CD14-positive monocyte (primary cell): Measurements from ENCODE around the gene GLDC. TPM values are rescaled to one million over a fixed set of nuclear protein-coding genes. Genes with fewer than 3 reads are reported as not detected.

ENCODE experiments used
- DNase-seq, 3 donors: peaks; one replicate each; pipeline ENCODE4 v3.0.0-alpha.2; 2011 to 2022
- H2AFZ ChIP-seq: 2 replicates; pipeline ENCODE4 v1.6.0; 2012; ENCODE audit warnings: mild to moderate bottlenecking, low read depth, low read length, inconsistent platforms; ENCODE audit not compliant: insufficient read depth, poor library complexity, severe bottlenecking
- H3K27ac ChIP-seq, 2 donors: 1 replicate in 1 of 2; 2 replicates in 1 of 2; pipeline ENCODE4 v1.5.1; 2012 to 2013; ENCODE audit warnings: low read length in 2 of 2, control low read depth in 1 of 2, inconsistent platforms in 1 of 2, low read depth in 1 of 2, mild to moderate bottlenecking in 1 of 2
- H3K27me3 ChIP-seq, 2 donors: one replicate each; pipeline versions ENCODE4 v1.6.0 to v1.6.1; 2011 to 2013; ENCODE audit warnings: low read length in 2 of 2; ENCODE audit not compliant: control insufficient read depth in 2 of 2, insufficient read depth in 2 of 2
- H3K36me3 ChIP-seq, 2 donors: replicated peaks in 1 of 2; 1 replicate in 1 of 2; 2 replicates in 1 of 2; pipeline versions ENCODE4 v1.5.1 to v1.6.1; 2012 to 2013; ENCODE audit warnings: low read length in 2 of 2, control low read depth in 1 of 2, inconsistent platforms in 1 of 2, mild to moderate bottlenecking in 1 of 2; ENCODE audit not compliant: insufficient read depth in 2 of 2, control insufficient read depth in 1 of 2
- H3K4me1 ChIP-seq, 2 donors: 1 replicate in 1 of 2; 2 replicates in 1 of 2; pipeline versions ENCODE4 v1.5.1 to v1.6.1; 2012 to 2013; ENCODE audit warnings: low read length in 2 of 2, control low read depth in 1 of 2, inconsistent platforms in 1 of 2, mild to moderate bottlenecking in 1 of 2, moderate library complexity in 1 of 2; ENCODE audit not compliant: insufficient read depth in 2 of 2, control insufficient read depth in 1 of 2
- H3K4me2 ChIP-seq: replicated peaks from 2 replicates; pipeline ENCODE3; 2012; ENCODE audit warnings: low read length, moderate library complexity, mild to moderate bottlenecking; ENCODE audit not compliant: poor library complexity, severe bottlenecking; ENCODE audit errors: extremely low read depth
- H3K4me3 ChIP-seq, 3 experiments: fragments of 200-600 bp in 1 of 3; sonication (generic) in 1 of 3; replicated peaks in 1 of 3; 1 replicate in 2 of 3; 2 replicates in 1 of 3; pipeline ENCODE4 v1.5.1; 2011 to 2013; ENCODE audit warnings: low read length in 3 of 3, mild to moderate bottlenecking in 3 of 3, control low read depth in 2 of 3, low read depth in 2 of 3, inconsistent platforms in 1 of 3, moderate library complexity in 1 of 3
- H3K79me2 ChIP-seq: 2 replicates; pipeline ENCODE4 v1.6.0; 2012; ENCODE audit warnings: mild to moderate bottlenecking, control low read depth, inconsistent platforms, low read length, moderate library complexity; ENCODE audit not compliant: insufficient read depth
- H3K9ac ChIP-seq: 2 replicates; pipeline ENCODE4 v1.6.0; 2017; ENCODE audit warnings: low read length, mild to moderate bottlenecking; ENCODE audit not compliant: insufficient read depth, poor library complexity, severe bottlenecking
- H3K9me3 ChIP-seq, 2 donors: replicated peaks in 1 of 2; 1 replicate in 1 of 2; 2 replicates in 1 of 2; pipeline versions ENCODE4 v1.5.1 to v1.6.1; 2012 to 2013; ENCODE audit warnings: low read length in 2 of 2, control low read depth in 1 of 2; ENCODE audit not compliant: control insufficient read depth in 1 of 2, insufficient read depth in 1 of 2
- H4K20me1 ChIP-seq: 2 replicates; pipeline ENCODE4 v1.6.0; 2012; ENCODE audit warnings: mild to moderate bottlenecking, low read length, control low read depth, moderate library complexity; ENCODE audit not compliant: insufficient read depth
- H3K27ac Mint-ChIP-seq, 7 donors: one replicate each; pipeline ENCODE4 v1.8.0; 2020; ENCODE audit warnings: mild to moderate bottlenecking in 7 of 7, mixed read lengths in 7 of 7, moderate library complexity in 6 of 7, inconsistent platforms in 2 of 7
- H3K27me3 Mint-ChIP-seq, 3 donors: one replicate each; pipeline ENCODE4 v1.8.0; 2021 to 2022; ENCODE audit warnings: low read depth in 3 of 3, mild to moderate bottlenecking in 3 of 3, mixed read lengths in 3 of 3, moderate library complexity in 3 of 3, inconsistent platforms in 1 of 3
- H3K36me3 Mint-ChIP-seq, 2 donors: one replicate each; pipeline ENCODE4 v1.8.0; 2020; ENCODE audit warnings: mixed read lengths in 2 of 2, inconsistent platforms in 1 of 2, mild to moderate bottlenecking in 1 of 2
- H3K4me1 Mint-ChIP-seq: one replicate; pipeline ENCODE4 v1.8.0; 2020; ENCODE audit warnings: mild to moderate bottlenecking, mixed read lengths
- H3K4me3 Mint-ChIP-seq, 2 donors: one replicate each; pipeline ENCODE4 v1.8.0; 2020; ENCODE audit warnings: mild to moderate bottlenecking in 2 of 2, mixed read lengths in 2 of 2, moderate library complexity in 1 of 2
- H3K9me3 Mint-ChIP-seq, 7 donors: one replicate each; pipeline ENCODE4 v1.8.0; 2020 to 2022; ENCODE audit warnings: mixed read lengths in 7 of 7, mild to moderate bottlenecking in 6 of 7, moderate library complexity in 6 of 7, inconsistent platforms in 2 of 7
- WGBS: methylation state at CpG from one replicate; pipeline ENCODE4 v1.1.5; 2013; ENCODE audit warnings: missing lambda C conversion rate; ENCODE audit not compliant: insufficient coverage; 5-methylcytosine and 5-hydroxymethylcytosine counted together
- intact Hi-C, 2 donors: fragments of 100-400 bp; cut with micrococcal nuclease; formaldehyde crosslinking; loops; one replicate each; pipeline versions ENCODE4 v1.15.0 to v1.15.1; 2023
- polyA plus RNA-seq, 3 donors: library from polyadenylated mRNA; depleted of rRNA in 1 of 3; unstranded in 2 of 3; stranded (reverse) in 1 of 3; fragments of 300-500 nt in 2 of 3; fragments of >200 nt in 1 of 3; fragmentation: Illumina TruSeq in 2 of 3; gene quantifications; 1 replicate in 2 of 3; 2 replicates in 1 of 3; pipeline ENCODE4 v1.2.3, GENCODE V29; 2012 to 2021
- TF ChIP-seq, protein P1 (sequence below): fragments of 200-600 bp; IDR thresholded peaks from one replicate; pipeline ENCODE4 v1.8.0; 2022; ENCODE audit warnings: antibody characterized with exemption, mild to moderate bottlenecking

The GLDC gene
- polyA plus RNA-seq, 3 donors, result not detected

DNA sequence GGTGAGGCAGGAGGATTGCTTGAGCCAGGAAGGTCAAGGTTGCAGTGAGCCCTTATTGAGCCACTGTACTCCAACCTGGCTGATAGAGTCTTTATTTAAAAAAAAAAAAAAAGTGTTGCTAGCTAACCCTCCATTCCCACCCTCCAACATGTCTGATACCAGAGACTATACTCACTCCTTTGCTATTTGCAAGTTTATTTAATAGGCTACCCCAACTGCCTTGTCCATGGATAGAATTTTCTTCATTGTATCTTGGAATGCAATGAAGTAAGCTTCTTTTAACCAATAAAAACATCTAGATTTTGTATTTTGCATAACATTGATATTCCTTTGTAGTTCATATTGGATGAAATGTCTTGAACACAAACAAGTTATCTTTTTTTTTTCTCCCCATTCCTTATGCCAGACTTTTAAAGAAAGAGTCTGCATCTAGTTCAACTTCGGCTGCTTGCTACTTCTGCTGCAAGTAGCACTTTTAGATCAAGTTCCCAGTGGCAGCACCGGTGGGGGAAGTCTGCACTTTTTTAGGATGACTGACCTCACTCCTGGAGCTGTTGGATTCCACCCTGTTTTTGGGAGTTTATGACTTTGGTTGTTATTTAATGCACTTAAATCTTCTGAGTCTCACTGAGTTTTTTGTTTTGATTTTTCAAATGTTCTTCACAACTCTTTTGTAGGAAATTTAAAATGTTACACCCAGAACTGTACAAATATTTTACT, 120.0 kb downstream of the GLDC start:
- Histone ChIP-seq H3K4me1 (no peaks in the 10 kb centered on the region), H3K9ac (no peak overlapping the region), H3K9me3 (peaks cover 0 to 4% of the 10 kb centered on the region in 2 donors), H3K27me3 (no peaks in the 10 kb centered on the region), H3K27ac (no peak overlapping the region), H4K20me1 (no peaks in the 10 kb centered on the region), H2AFZ (no peak overlapping the region), H3K36me3 (no peaks in the 10 kb centered on the region), H3K4me3 (no peak overlapping the region), H3K4me2 (no peak overlapping the region), H3K79me2 (no peaks in the 10 kb centered on the region)
- Mint-ChIP-seq H3K4me3 (no peak overlapping the region), H3K27me3 (peaks cover 0 to 2% (median 0%) of the 10 kb centered on the region in 3 donors), H3K27ac (no peak overlapping the region), H3K4me1 (no peaks in the 10 kb centered on the region), H3K36me3 (peaks cover 8 to 17% of the 10 kb centered on the region in 2 donors), H3K9me3 (peaks cover 6 to 21% (median 13%) of the 10 kb centered on the region in 7 donors)
- intact Hi-C loops, result no loop called here
- TF ChIP-seq, protein P1, sequence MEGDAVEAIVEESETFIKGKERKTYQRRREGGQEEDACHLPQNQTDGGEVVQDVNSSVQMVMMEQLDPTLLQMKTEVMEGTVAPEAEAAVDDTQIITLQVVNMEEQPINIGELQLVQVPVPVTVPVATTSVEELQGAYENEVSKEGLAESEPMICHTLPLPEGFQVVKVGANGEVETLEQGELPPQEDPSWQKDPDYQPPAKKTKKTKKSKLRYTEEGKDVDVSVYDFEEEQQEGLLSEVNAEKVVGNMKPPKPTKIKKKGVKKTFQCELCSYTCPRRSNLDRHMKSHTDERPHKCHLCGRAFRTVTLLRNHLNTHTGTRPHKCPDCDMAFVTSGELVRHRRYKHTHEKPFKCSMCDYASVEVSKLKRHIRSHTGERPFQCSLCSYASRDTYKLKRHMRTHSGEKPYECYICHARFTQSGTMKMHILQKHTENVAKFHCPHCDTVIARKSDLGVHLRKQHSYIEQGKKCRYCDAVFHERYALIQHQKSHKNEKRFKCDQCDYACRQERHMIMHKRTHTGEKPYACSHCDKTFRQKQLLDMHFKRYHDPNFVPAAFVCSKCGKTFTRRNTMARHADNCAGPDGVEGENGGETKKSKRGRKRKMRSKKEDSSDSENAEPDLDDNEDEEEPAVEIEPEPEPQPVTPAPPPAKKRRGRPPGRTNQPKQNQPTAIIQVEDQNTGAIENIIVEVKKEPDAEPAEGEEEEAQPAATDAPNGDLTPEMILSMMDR, result no peak
- WGBS, result no CpG with 5 or more reads among the region's 2 CpGs
- DNase-seq, result no peak

DNA sequence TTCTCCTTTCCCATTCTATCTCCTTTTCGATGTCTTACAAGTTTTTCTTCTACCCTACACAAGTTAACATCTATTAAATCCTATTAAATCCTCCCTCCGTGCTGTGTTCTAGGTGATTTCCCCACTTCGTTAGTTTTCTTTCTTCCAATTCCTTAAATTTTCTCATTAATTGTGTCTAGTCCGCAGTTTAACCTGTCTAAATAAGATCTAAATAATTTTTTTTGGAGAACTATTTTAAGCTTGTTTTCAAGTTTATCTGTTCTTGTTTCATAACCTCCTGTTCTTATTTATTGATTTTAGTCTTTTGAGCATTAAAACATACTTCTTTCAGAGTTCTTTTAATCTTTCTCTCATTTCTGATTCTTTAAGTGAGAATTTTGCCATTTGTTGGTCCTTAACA, 123.3 kb downstream of the GLDC start:
- H3K4me3 Mint-ChIP-seq, result no peak overlapping the region
- H3K4me1 Mint-ChIP-seq, result no peaks in the 10 kb centered on the region
- Histone ChIP-seq H3K9me3 (peaks cover 0 to 4% of the 10 kb centered on the region in 2 donors), H3K4me1 (no peaks in the 10 kb centered on the region), H3K4me3 (no peak overlapping the region), H3K9ac (no peak overlapping the region), H3K27me3 (no peaks in the 10 kb centered on the region), H3K79me2 (no peaks in the 10 kb centered on the region), H2AFZ (no peak overlapping the region), H3K36me3 (no peaks in the 10 kb centered on the region), H3K4me2 (no peak overlapping the region), H4K20me1 (no peaks in the 10 kb centered on the region), H3K27ac (no peak overlapping the region)
- H3K9me3 Mint-ChIP-seq, result peaks cover 8 to 29% (median 13%) of the 10 kb centered on the region in 7 donors
- WGBS, result 92% methylated on average over 2 of the region's 4 CpGs
- no peak for DNase-seq
- no peak overlapping the region for H3K27ac Mint-ChIP-seq
- intact Hi-C loops, result no loop called here
- peaks cover 10 to 28% of the 10 kb centered on the region in 2 donors for H3K36me3 Mint-ChIP-seq
- TF ChIP-seq, protein P1, result no peak
- H3K27me3 Mint-ChIP-seq, result no peaks in the 10 kb centered on the region
